Keratinocyte (primary cell): ENCODE measurements around the gene CPNE9.

Source experiments
- EZH2 ChIP-seq: IDR thresholded peaks from one replicate; pipeline ENCODE4 v1.6.1; 2012; ENCODE audit warnings: inconsistent platforms, mild to moderate bottlenecking, low read length, moderate library complexity
- TF ChIP-seq, protein P1 (sequence below), 3 experiments: IDR thresholded peaks in 1 of 3; conservative IDR thresholded peaks in 1 of 3; optimal IDR thresholded peaks in 1 of 3; 2 replicates in 2 of 3; 3 replicates in 1 of 3; pipeline versions ENCODE3 to v1.5.1; 2011; ENCODE audit warnings: low read length in 3 of 3, mild to moderate bottlenecking in 3 of 3, moderate library complexity in 2 of 3, control low read depth in 1 of 3, inconsistent platforms in 1 of 3; ENCODE audit not compliant: insufficient read depth in 2 of 3; ENCODE audit errors: extremely low read depth in 1 of 3

DNA sequence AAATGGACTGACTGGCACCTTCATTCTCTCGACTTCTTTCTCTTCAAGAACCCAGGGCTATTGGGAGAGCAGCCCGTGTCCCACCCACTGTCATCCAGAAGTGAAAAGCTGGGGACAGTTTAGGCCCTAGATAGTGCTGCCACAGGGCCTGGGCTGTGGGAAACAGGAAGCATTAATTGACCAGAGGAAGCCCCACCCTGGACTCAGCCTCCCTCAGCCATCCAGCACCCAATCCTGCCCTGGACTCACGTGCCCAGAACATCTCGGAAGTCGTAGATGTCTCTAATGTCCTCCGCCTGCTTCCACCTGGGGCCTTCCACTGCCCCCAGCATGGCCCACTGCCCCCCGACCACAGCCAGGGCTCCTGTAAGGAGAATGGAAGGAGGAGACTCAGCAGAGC lies 63.8 kb downstream of the CPNE9 start:
- TF ChIP-seq, protein P1, sequence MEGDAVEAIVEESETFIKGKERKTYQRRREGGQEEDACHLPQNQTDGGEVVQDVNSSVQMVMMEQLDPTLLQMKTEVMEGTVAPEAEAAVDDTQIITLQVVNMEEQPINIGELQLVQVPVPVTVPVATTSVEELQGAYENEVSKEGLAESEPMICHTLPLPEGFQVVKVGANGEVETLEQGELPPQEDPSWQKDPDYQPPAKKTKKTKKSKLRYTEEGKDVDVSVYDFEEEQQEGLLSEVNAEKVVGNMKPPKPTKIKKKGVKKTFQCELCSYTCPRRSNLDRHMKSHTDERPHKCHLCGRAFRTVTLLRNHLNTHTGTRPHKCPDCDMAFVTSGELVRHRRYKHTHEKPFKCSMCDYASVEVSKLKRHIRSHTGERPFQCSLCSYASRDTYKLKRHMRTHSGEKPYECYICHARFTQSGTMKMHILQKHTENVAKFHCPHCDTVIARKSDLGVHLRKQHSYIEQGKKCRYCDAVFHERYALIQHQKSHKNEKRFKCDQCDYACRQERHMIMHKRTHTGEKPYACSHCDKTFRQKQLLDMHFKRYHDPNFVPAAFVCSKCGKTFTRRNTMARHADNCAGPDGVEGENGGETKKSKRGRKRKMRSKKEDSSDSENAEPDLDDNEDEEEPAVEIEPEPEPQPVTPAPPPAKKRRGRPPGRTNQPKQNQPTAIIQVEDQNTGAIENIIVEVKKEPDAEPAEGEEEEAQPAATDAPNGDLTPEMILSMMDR (optimal IDR thresholded peaks at IDR 0.05 in 1 of 3, IDR thresholded peaks at IDR 0.05 in 1 of 3, conservative IDR thresholded peaks at IDR 0.05 in 1 of 3; ENCODE audit: extremely low read depth in 1 of 3, insufficient read depth in 2 of 3, low read length in 3 of 3), result no peak
- no peak for TF ChIP-seq EZH2
